ENCODE measurements around the gene KIF26B.

The KIF26B gene

DNA sequence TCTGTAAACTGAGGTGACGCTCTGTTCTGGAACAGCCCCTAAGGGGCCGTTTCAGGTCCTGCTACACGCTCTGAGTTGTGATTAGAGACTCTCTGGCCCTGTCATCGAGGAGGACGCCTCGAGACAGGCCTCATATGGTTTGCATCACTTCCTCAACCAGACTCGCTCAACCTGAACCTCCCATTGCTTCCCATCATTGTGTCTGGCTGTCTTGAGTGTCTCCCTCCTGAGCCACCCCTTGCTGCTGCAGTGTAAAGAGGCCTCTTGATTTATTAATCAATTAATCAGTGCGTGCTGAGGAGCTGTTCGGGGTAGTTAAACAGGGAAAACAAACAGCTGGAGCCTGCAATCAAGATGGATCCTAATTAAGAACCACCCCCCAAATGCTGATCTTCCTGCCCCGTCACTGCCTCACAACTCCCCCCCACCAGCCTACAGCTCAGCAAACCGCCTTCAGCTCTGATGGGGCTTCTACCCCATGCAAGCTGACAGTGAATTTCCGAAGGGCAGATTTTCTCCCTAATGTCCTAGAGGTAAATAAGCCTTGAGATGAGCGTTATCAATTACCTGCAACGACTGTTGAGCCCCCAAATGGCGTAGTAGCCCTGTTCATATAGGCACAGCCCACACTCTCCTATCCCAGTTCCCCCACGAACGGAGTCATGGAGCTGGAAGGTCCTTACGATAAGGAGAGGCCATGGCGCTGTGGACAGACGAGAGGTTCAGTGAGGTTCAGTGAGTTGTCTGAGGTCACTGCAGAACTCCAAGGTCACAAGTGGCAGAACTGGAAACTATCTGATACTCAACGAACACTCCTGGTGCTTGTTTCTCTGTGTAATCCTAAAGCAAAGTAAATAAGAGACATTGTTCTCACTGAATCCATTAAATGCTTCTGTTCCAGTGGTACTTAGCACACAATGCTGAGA is 210.6 kb downstream of the KIF26B start:
- Mint-ChIP-seq H3K9me3 (no peaks in the 10 kb centered on the region), H3K4me1 (no peaks in the 10 kb centered on the region), H3K4me3 (no peak overlapping the region), H3K27me3 (no peaks in the 10 kb centered on the region), H3K27ac (no peak overlapping the region), H3K36me3 (no peaks in the 10 kb centered on the region)

DNA sequence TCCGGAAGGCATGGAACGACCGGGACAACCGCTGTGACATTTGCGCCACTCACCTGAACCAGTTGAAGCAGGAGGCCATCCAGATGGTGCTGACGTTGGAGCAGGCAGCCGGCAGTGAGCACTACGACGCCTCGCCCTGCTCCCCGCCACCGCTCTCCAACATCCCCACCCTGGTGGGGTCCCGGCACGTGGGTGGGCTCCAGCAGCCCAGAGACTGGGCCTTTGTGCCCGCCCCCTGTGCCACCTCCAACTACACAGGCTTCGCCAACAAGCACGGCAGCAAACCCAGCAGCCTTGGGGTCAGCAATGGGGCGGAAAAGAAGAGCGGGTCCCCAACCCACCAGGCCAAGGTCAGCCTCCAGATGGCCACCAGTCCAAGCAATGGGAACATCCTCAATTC is 212.1 kb downstream of the KIF26B start:
- Mint-ChIP-seq H3K9me3 (no peaks in the 10 kb centered on the region), H3K4me1 (no peaks in the 10 kb centered on the region), H3K27me3 (no peaks in the 10 kb centered on the region), H3K4me3 (no peak overlapping the region), H3K36me3 (no peaks in the 10 kb centered on the region), H3K27ac (no peak overlapping the region)

DNA sequence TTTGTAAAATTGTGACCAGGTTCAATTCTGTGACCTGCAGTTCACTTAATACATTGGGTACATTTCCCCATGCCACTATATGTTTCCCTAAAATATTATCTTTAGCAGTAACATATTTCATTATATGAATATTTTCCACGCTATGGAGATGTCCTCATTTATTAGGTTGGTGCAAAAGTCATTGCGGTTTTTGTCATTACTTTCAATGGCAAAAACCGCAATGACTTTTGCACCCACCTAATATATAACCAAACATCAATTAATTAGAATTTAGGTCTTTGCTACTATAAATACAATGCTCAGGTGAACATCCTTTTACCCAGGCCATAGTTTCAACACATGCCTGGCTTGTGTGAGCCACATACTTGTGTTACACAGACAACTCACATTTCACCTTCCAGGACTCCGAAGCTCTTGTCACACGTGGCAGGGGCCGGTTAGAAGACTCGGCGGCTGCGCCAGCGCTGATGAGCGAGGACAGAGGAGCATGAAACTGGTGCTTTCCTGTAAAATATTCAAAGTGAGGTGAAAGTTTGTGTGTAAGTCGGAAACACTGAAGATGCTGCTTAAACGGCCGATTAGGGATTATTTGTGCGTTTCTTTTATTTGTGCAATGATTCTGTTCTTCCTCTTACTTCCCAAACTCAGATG is 215.5 kb downstream of the KIF26B start:
- Mint-ChIP-seq H3K27me3 (no peaks in the 10 kb centered on the region), H3K4me3 (no peak overlapping the region), H3K27ac (no peak overlapping the region), H3K36me3 (no peaks in the 10 kb centered on the region), H3K9me3 (no peaks in the 10 kb centered on the region), H3K4me1 (no peaks in the 10 kb centered on the region)

DNA sequence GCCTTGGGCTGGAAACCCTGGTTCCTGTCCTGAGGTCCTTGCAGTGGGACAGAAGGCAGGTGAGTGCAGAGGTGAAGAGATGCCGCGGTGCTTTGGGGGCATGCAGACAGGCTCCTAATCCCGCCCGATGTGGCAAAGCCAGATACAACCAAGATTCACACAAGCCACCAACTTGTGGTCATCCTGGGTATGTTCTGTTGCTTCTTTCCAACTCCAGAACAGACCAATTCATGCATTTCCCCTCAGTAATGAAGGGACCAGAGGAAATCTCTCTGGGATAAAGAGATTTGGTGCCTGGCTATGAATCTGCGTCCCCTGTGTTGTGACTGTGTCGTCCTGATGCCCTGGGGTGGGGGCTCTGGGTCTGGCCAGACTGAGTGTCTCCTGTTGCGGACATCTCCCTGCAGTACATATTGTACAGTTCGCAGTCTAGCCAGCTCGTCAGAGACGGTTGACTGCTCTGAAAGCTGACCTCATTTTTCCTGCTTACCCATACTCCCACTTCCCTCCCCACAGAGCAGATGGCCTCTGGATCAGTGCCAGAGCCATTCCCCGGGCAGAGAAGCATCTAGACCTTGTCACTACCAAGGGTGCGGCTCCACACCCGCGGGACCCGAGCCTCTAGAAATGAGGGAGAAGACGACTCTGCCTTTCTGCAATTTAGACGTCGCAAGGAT is 216.3 kb downstream of the KIF26B start:
- H3K4me1 Mint-ChIP-seq = no peaks in the 10 kb centered on the region
- H3K27me3 Mint-ChIP-seq = no peaks in the 10 kb centered on the region
- no peaks in the 10 kb centered on the region for H3K36me3 Mint-ChIP-seq
- no peak overlapping the region for H3K27ac Mint-ChIP-seq
- no peak overlapping the region for H3K4me3 Mint-ChIP-seq
- no peaks in the 10 kb centered on the region for H3K9me3 Mint-ChIP-seq

DNA sequence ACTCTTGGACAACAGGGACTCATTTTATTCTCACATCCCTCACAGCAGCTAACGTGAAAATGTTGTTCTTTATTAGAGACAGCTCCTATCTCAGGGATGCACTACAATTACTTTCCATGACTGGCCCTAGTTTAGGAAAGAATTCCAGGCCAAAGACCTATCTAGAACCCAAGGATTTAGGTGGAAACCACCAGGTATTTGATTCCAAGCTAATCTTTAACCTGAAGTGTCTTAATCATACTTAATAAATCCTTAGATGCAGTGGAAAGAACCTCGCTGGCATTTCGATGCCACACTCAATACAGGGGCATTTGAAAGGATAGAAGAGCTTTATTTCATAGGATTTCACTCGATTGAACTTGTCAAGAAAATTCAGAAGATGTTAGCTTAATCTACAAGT is 218.3 kb downstream of the KIF26B start:
- H3K36me3 Mint-ChIP-seq = no peaks in the 10 kb centered on the region
- H3K9me3 Mint-ChIP-seq = no peaks in the 10 kb centered on the region
- no peak overlapping the region for H3K4me3 Mint-ChIP-seq
- H3K4me1 Mint-ChIP-seq = peaks cover 10% of the 10 kb centered on the region
- H3K27me3 Mint-ChIP-seq = no peaks in the 10 kb centered on the region
- H3K27ac Mint-ChIP-seq = no peak overlapping the region

DNA sequence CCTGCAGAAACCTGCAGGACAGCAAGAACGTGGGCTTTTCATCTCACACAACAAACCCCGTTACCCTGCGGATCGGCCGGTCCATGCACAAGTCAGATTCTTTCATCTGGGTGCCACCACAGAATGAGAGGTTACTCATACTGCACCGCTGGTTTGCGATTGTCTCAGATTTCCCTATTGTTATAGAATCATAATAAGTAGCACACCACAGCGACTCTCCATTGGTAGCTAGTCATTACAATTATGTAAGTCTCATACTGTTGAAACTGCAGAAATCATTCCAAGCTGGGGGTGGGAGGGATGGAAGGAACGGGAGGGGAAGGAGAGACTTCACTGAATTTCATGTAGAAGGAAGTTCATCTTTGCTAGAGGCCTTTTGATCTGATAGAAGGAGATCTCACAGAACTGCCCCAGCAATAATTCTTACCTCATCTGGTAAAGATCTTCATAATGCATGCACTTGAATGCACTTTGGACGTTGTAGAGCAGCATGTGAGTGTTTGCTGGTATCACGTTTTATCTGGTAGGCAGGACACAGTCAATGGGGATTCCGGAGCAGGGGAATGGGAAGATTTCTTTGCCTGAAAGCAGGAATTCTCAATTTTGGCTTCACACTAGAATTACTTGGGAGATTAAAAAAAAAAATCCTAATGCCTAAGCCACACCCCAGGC is 221.1 kb downstream of the KIF26B start:
- no peaks in the 10 kb centered on the region for H3K27me3 Mint-ChIP-seq
- H3K4me1 Mint-ChIP-seq = peaks cover 14% of the 10 kb centered on the region
- H3K27ac Mint-ChIP-seq = no peak overlapping the region
- H3K9me3 Mint-ChIP-seq = no peaks in the 10 kb centered on the region
- no peaks in the 10 kb centered on the region for H3K36me3 Mint-ChIP-seq
- no peak overlapping the region for H3K4me3 Mint-ChIP-seq

DNA sequence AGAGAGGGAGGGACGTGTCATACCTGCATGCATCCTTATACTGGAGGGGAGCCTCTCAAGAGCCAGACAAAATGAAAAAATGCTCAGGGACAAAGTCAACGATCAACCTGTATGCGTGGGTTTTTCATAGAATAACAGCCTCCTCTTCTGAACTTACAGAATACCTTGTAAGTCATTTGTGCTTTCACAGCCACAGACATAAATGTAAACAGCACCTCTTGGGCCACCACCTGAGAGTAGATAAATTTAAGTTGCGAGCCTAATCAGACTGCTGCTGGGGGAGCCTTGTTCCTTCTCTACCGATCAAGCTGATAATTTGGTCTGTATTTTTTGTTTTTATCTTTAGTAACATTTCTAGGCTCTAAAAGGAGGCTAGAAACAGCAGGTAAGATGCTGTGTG is 223.1 kb downstream of the KIF26B start:
- no peak overlapping the region for H3K4me3 Mint-ChIP-seq
- H3K4me1 Mint-ChIP-seq = peaks cover 14% of the 10 kb centered on the region
- no peaks in the 10 kb centered on the region for H3K36me3 Mint-ChIP-seq
- no peaks in the 10 kb centered on the region for H3K27me3 Mint-ChIP-seq
- H3K27ac Mint-ChIP-seq = no peak overlapping the region
- H3K9me3 Mint-ChIP-seq = no peaks in the 10 kb centered on the region

DNA sequence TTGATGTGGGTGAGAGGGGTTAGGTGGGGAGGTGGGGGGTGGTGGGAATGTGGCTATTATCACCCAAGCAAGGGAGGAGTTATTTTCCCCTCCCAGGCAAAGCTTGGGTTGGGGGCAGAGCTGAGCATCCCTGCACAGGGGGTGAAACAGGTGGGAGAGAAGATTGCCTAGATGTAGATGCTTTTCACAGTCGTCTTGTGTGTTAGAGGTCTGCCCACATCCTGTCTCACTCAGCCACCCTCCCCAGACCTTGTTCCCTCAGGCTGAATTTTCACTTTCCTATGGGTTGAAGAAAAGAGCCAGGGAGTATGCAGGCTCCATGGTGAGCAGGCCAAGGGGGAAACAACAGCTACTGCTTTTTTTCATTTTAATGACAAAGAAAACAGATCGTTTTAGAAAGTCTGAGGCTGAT is 223.5 kb downstream of the KIF26B start:
- Mint-ChIP-seq H3K27me3 (no peaks in the 10 kb centered on the region), H3K36me3 (no peaks in the 10 kb centered on the region), H3K4me3 (no peak overlapping the region), H3K27ac (no peak overlapping the region), H3K4me1 (peaks cover 14% of the 10 kb centered on the region), H3K9me3 (no peaks in the 10 kb centered on the region)

DNA sequence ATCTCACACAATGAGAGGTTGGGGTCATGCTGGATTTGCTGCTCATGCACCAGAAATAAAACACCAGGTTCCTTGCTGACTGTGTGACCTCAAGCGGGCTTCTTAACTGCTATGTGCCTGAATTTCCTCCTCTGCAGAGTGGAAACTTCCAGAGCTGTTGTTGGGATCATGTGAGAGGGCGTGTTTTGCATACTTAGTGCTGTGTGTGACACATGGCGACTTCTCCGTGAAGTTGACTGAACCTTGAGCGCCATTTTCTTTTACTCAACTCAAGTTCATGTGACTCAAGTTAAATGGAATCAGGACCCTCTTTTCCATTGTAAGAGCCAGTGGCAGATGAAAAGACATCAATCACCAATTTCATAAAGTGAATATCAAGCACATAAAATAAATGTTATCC is 224.0 kb downstream of the KIF26B start:
- Mint-ChIP-seq H3K27ac (no peak overlapping the region), H3K9me3 (no peaks in the 10 kb centered on the region), H3K4me3 (no peak overlapping the region), H3K27me3 (no peaks in the 10 kb centered on the region), H3K36me3 (no peaks in the 10 kb centered on the region), H3K4me1 (peaks cover 14% of the 10 kb centered on the region)

DNA sequence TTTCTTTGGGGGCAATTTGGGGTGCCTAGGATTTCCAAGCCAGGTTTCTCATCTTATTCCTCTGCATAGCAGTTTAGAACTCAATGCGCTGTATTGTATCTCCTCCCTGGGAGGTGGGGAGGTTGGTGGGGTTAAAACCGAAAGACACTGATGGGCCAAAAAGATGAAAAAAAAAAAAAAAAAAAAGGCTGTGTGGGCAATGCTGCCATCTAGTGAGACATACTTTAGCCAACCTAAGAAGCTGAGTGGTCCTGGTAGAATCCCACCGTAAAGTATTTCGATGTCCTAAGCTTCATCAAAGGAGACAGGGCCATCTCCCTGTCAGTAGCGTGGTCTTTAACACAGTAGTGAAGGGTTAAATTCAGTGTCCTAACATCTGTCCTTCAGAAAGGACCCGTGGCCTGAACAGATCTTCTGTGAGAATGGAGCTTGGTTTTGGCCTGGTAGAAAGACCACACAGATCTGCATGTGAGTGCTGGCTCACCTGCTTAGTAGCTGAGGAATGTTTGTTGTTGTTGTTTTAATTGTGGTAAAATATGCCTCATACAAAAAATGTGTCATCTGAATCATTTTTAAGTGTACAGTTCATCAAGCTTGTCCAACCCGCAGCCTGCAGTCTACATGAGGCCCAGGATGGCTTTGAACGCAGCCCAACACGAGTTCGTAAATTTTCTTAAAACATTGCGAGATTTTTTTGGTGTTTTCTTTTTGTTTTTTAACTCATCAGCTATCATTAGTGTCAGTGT is 226.2 kb downstream of the KIF26B start:
- Mint-ChIP-seq H3K4me1 (peaks cover 14% of the 10 kb centered on the region), H3K27ac (no peak overlapping the region), H3K36me3 (no peaks in the 10 kb centered on the region)

DNA sequence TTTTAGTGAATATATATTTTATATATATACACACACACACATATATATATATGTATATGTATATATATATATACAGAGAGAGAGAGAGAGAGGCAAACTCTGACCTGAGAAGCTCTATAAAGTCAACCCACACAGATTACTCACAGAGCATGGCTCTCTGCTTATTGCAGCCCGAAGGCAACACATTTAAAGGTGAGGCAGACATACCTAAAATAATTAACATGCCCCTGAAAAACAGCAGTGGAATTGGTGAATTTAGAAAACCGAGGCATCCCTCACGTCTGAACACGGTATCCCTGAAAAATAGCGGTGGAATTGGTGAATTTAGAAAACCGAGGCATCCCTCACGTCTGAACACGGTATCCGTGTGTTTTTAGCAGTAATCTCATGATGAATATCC is 228.2 kb downstream of the KIF26B start:
- Mint-ChIP-seq H3K4me1 (peaks cover 6% of the 10 kb centered on the region), H3K9me3 (no peaks in the 10 kb centered on the region), H3K27me3 (peaks cover 2% of the 10 kb centered on the region), H3K27ac (no peak overlapping the region), H3K4me3 (no peak overlapping the region), H3K36me3 (no peaks in the 10 kb centered on the region)

More for the DNA sequence above, 226.2 kb downstream of the KIF26B start:
- Mint-ChIP-seq H3K4me3 (no peak overlapping the region), H3K27me3 (peaks cover 2% of the 10 kb centered on the region), H3K9me3 (no peaks in the 10 kb centered on the region)

DNA sequence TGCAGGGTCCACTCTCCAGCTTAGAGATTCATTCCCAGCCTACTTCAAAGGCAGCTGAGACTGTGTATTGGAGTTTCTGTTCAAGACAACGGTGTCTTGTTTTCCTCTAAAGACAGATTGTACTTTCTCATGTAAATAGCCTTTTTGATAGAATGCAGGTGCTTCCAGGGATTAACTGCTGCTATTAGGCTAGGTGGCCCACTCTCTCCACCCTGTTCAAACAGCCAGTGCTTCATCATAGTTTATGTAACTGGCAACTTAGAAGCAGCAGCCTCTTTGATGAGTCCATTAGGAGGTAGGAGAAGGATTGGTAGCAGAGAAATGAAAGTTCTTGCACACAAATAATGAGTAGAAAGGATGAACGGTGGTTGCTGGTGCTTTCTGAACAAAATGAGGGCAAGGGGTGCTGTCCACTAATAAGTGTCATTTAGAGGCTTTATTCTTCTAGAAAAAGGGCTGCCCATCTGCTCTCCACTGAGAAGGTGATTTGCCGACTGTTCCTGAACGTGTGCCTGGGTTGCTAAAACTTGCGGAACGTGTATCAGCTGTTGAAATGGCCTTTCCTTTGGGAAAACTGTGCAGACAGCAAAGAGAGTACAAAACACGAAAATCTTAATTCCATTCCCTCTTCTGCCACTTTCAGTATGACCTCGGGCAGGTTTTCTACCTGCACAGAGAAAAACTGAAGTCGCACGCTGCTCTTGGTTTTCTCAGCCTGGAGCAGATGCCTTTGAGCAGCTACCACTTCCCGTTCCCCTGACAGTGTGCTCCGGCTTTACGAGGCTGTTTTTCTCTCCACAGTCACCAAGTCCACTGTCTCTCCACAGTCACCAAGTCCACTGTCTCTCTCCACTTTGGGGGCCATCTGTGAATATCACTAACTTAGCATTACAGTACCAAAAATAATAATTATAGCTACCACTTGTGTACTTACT is 228.9 kb downstream of the KIF26B start:
- H3K36me3 Mint-ChIP-seq = no peaks in the 10 kb centered on the region
- H3K27me3 Mint-ChIP-seq = peaks cover 2% of the 10 kb centered on the region
- no peaks in the 10 kb centered on the region for H3K4me1 Mint-ChIP-seq
- H3K9me3 Mint-ChIP-seq = no peaks in the 10 kb centered on the region
- H3K4me3 Mint-ChIP-seq = no peak overlapping the region
- no peak overlapping the region for H3K27ac Mint-ChIP-seq

DNA sequence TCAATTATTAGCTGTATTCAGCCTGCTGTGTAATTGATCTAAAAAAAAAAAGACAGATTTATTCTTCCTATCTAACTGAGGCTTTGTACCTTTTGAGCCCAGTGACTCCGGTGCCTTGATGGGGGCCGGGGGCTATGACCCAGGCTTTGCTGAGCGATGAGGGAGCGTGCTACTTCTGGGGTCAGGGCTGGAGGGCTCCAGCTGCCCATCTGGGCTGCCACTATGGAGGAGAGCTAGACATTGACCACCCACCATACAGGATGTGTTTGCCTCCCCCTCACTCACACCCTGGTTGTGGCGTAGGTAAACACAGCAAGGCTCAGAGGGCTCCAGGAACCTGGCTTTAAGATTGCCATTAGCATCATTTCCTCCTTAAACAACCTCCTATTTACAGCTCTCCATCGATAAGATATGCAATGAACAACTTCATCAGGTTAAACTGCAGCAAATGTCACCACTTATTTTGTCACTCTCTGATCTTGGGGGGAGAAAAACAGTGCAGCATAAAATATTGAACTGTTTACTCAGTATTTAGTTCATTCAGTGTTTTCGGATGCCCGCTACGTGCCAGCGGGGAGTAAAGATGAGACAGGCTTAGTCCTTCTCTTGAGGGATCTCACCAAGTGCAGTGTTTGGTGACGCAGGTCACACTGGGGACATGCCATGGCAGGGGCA is 231.6 kb downstream of the KIF26B start:
- Mint-ChIP-seq H3K36me3 (no peaks in the 10 kb centered on the region), H3K4me1 (no peaks in the 10 kb centered on the region), H3K27me3 (peaks cover 2% of the 10 kb centered on the region), H3K9me3 (no peaks in the 10 kb centered on the region), H3K27ac (no peak overlapping the region), H3K4me3 (no peak overlapping the region)

DNA sequence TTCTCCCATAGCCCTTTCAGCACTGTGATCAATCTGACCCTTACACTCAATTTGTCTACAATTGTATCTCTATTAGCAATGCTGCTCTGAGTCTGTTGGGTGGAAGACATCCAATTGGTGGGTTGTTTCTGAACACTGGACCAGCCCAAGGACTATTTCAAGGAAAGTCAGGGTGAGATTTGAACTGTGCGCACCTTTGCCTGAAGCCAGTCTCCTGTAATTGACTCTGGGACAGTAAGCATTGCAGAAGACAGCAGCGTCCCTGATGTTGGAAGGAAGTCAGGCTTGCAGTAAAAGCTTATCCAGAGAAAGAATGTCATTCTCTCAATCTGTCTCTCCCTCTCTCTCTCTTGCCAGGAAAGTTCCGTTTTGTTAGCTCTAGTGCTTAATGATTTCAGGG is 233.9 kb downstream of the KIF26B start:
- Mint-ChIP-seq H3K27ac (no peak overlapping the region), H3K36me3 (no peaks in the 10 kb centered on the region), H3K4me1 (no peaks in the 10 kb centered on the region), H3K27me3 (peaks cover 2% of the 10 kb centered on the region), H3K9me3 (no peaks in the 10 kb centered on the region), H3K4me3 (no peak overlapping the region)

Data from activated naive CD4-positive, alpha-beta T cell treated with anti-CD3 and anti-CD28 coated beads, Interleukin-2, amount 50 U/mL, for 24 hours (primary cell).